HUES48 (cell line): ENCODE results near the gene GIMAP2.

Experiments used
- H3K27ac ChIP-seq: one replicate; pipeline ENCODE4 v1.7.0; 2013; ENCODE audit warnings: low read depth, low read length, inconsistent platforms
- H3K27me3 ChIP-seq: 2 replicates; pipeline ENCODE4 v1.6.1; 2013; ENCODE audit warnings: mild to moderate bottlenecking, low read length; ENCODE audit not compliant: control insufficient read depth, insufficient read depth
- H3K36me3 ChIP-seq: 2 replicates; pipeline ENCODE4 v1.6.1; 2013; ENCODE audit warnings: low read length; ENCODE audit not compliant: control insufficient read depth, insufficient read depth
- H3K4me1 ChIP-seq: 2 replicates; pipeline ENCODE4 v1.6.1; 2013; ENCODE audit warnings: mild to moderate bottlenecking, low read length; ENCODE audit not compliant: control insufficient read depth, insufficient read depth
- H3K4me3 ChIP-seq: 2 replicates; pipeline ENCODE4 v1.5.1; 2013; ENCODE audit warnings: mild to moderate bottlenecking, low read depth, low read length
- H3K9ac ChIP-seq: 2 replicates; pipeline ENCODE4 v1.6.1; 2013; ENCODE audit warnings: mild to moderate bottlenecking, low read depth, low read length, moderate library complexity
- H3K9me3 ChIP-seq: 2 replicates; pipeline ENCODE4 v1.6.1; 2013; ENCODE audit warnings: low read length; ENCODE audit not compliant: control insufficient read depth, insufficient read depth

The GIMAP2 gene

DNA sequence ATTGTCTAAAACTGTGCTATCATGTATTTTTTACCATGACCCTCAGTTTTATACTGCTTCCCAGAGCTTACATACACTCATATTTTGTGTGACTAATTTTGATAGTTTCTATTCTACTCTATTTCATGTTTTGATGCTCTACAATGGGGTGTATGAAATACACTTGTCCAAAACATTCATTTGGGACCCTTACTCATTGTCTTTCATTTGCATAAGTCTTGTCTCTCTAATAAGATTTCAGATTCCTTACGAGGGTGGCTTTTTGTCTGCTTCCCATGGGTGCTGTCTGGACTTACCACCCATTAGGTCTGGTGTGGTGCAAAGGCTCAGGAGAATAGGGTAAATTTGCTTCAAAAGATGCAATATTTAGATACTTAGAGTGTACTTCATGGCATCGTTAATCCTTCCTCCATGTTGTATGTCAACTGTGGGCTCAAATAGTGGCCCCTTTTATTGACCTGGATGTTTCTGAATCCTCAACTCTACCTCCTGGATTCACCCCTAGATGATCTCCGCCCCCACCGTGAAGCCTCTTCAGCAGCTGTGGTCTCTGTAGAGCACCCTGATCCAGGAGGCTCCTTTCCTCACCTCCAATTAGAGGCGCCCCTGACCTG lies 48.1 kb downstream of the GIMAP2 start:
- 0 out of 2 replicates have a peak, but pooled peaks cover 3% of the 10 kb centered on the region for H3K4me1 ChIP-seq
- H3K9me3 ChIP-seq: no peaks in the 10 kb centered on the region
- H3K27ac ChIP-seq: no peak overlapping the region
- no peak overlapping the region for H3K9ac ChIP-seq
- peaks cover 99% of the 10 kb centered on the region for H3K27me3 ChIP-seq
- no peaks in the 10 kb centered on the region for H3K36me3 ChIP-seq
- no peak overlapping the region for H3K4me3 ChIP-seq

DNA sequence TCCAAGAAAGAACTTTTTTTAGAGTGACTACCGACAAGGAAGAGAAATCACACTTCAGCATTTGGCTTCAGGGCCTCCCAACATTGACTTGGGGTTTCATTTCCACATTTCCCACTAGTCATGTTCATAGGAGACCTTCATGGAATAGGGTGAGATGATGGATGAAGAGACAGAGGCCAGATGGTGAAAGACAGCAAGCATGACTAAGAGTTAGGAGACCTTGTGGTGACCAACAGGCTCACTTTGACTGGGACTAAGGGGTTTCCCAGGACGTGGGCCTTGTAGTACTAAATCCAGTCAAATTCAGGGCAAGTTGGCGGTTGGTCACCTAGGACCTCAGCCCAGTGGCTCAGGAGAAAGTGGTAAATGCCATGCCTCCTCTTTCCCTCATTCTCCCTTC lies 48.7 kb downstream of the GIMAP2 start:
- Histone ChIP-seq H3K36me3 (no peaks in the 10 kb centered on the region), H3K9me3 (no peaks in the 10 kb centered on the region), H3K4me3 (no peak overlapping the region), H3K4me1 (0 out of 2 replicates have a peak, but pooled peaks cover 3% of the 10 kb centered on the region), H3K9ac (no peak overlapping the region), H3K27ac (no peak overlapping the region), H3K27me3 (peaks cover 99% of the 10 kb centered on the region)

- no peak overlapping the region for H3K4me3 ChIP-seq
- no peak overlapping the region for H3K9ac ChIP-seq
- 0 out of 2 replicates have a peak, but pooled peaks cover 3% of the 10 kb centered on the region for H3K4me1 ChIP-seq
- H3K36me3 ChIP-seq: no peaks in the 10 kb centered on the region
- peaks cover 99% of the 10 kb centered on the region for H3K27me3 ChIP-seq
- no peaks in the 10 kb centered on the region for H3K9me3 ChIP-seq
- no peak overlapping the region for H3K27ac ChIP-seq
Observed at GRCh38 chr7:150735596-150736358, 50.3 kb downstream of the GIMAP2 start.

GRCh38 chr7:150736864-150737263 lies 51.4 kb downstream of the GIMAP2 start:
- no peak overlapping the region for H3K9ac ChIP-seq
- no peaks in the 10 kb centered on the region for H3K36me3 ChIP-seq
- no peak overlapping the region for H3K27ac ChIP-seq
- H3K4me3 ChIP-seq: no peak overlapping the region
- H3K9me3 ChIP-seq: no peaks in the 10 kb centered on the region
- peaks cover 99% of the 10 kb centered on the region for H3K27me3 ChIP-seq
- H3K4me1 ChIP-seq: 0 out of 2 replicates have a peak, but pooled peaks cover 3% of the 10 kb centered on the region

GRCh38 chr7:150737265-150738055 lies 52.0 kb downstream of the GIMAP2 start, which contains the start of gene GIMAP5:
Gene GIMAP5, plus strand, starts transcription at chr7:150737418. Its CDS starts 3,467 bp downstream, at chr7:150740885.
- no peak within 1 kb of the TSS for H3K9ac ChIP-seq
- no peak within 1 kb of the TSS for H3K27ac ChIP-seq
- H3K4me1 ChIP-seq: 0 out of 2 replicates have a peak, but pooled peaks cover 3% of the 10 kb centered on the region
- H3K36me3 ChIP-seq: no peaks in the 10 kb centered on the region
- peaks cover 99% of the 10 kb centered on the region for H3K27me3 ChIP-seq
- H3K4me3 ChIP-seq: no peak within 1 kb of the TSS
- H3K9me3 ChIP-seq: no peaks in the 10 kb centered on the region

GRCh38 chr7:150738092-150738491 lies 52.6 kb downstream of the GIMAP2 start:
- H3K9ac ChIP-seq: no peak overlapping the region
- no peak overlapping the region for H3K27ac ChIP-seq
- 0 out of 2 replicates have a peak, but pooled peaks cover 3% of the 10 kb centered on the region for H3K4me1 ChIP-seq
- peaks cover 99% of the 10 kb centered on the region for H3K27me3 ChIP-seq
- no peaks in the 10 kb centered on the region for H3K36me3 ChIP-seq
- H3K9me3 ChIP-seq: no peaks in the 10 kb centered on the region
- H3K4me3 ChIP-seq: no peak overlapping the region

DNA sequence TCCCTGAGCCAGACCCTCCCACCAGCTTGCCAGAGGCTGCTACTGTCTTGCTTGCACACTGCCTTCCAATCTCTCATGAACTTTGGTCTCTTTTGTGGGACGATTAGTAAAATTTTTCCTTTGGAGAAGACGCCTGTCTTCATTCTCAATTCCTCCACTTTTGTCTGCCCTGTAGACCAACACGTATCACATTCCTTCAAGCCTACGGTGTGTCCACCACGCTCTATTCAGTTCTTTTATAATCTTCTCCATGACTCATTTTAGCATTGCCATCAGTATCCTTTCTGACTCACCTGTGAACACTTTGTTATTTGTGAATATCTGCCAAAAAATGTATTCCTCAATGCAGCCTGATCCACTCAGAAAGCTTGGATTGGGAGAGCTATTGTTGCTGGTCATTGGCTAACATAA lies 53.1 kb downstream of the GIMAP2 start:
- Histone ChIP-seq H3K27ac (no peak overlapping the region), H3K36me3 (no peaks in the 10 kb centered on the region), H3K4me3 (no peak overlapping the region), H3K27me3 (peaks cover 99% of the 10 kb centered on the region), H3K9me3 (no peaks in the 10 kb centered on the region), H3K9ac (no peak overlapping the region), H3K4me1 (0 out of 2 replicates have a peak, but pooled peaks cover 3% of the 10 kb centered on the region)

- Histone ChIP-seq H3K36me3 (no peaks in the 10 kb centered on the region), H3K27ac (no peak overlapping the region), H3K9ac (no peak overlapping the region), H3K27me3 (peaks cover 99% of the 10 kb centered on the region), H3K4me1 (0 out of 2 replicates have a peak, but pooled peaks cover 3% of the 10 kb centered on the region), H3K9me3 (no peaks in the 10 kb centered on the region), H3K4me3 (no peak overlapping the region)
Observed at GRCh38 chr7:150739033-150739432, 53.5 kb downstream of the GIMAP2 start.

GRCh38 chr7:150740053-150740452 lies 54.5 kb downstream of the GIMAP2 start:
- H3K27me3 ChIP-seq: peaks cover 98% of the 10 kb centered on the region
- H3K36me3 ChIP-seq: no peaks in the 10 kb centered on the region
- H3K9ac ChIP-seq: no peak overlapping the region
- H3K4me3 ChIP-seq: no peak overlapping the region
- H3K9me3 ChIP-seq: no peaks in the 10 kb centered on the region
- H3K27ac ChIP-seq: no peak overlapping the region
- H3K4me1 ChIP-seq: 0 out of 2 replicates have a peak, but pooled peaks cover 3% of the 10 kb centered on the region

DNA sequence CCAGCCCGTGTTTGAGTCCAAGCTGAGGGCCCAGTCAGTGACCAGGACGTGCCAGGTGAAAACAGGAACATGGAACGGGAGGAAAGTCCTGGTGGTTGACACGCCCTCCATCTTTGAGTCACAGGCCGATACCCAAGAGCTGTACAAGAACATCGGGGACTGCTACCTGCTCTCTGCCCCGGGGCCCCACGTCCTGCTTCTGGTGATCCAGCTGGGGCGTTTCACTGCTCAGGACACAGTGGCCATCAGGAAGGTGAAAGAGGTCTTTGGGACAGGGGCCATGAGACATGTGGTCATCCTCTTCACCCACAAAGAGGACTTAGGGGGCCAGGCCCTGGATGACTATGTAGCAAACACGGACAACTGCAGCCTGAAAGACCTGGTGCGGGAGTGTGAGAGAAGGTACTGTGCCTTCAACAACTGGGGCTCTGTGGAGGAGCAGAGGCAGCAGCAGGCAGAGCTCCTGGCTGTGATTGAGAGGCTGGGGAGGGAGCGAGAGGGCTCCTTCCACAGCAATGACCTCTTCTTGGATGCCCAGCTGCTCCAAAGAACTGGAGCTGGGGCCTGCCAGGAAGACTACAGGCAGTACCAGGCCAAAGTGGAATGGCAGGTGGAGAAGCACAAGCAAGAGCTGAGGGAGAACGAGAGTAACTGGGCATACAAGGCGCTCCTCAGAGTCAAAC lies 56.9 kb downstream of the GIMAP2 start:
- Histone ChIP-seq H3K9me3 (no peaks in the 10 kb centered on the region), H3K27ac (no peak overlapping the region), H3K27me3 (peaks cover 98% of the 10 kb centered on the region), H3K9ac (no peak overlapping the region), H3K4me1 (no peaks in the 10 kb centered on the region), H3K36me3 (no peaks in the 10 kb centered on the region), H3K4me3 (no peak overlapping the region)
